HFFc6 (cell line): ENCODE data around the gene CTNNA3. TPM values are rescaled to one million over a fixed set of nuclear protein-coding genes. Genes with fewer than 3 reads are reported as not detected.

Experiments
- DNase-seq: peaks from one replicate; pipeline ENCODE4 v3.0.0-alpha.2; 2018
- H3K27ac Mint-ChIP-seq: 2 replicates; pipeline ENCODE4 v1.8.0; 2020; ENCODE audit warnings: mild to moderate bottlenecking, mixed read lengths
- H3K27me3 Mint-ChIP-seq: 2 replicates; pipeline ENCODE4 v1.8.0; 2021; ENCODE audit warnings: mild to moderate bottlenecking, moderate library complexity, mixed read lengths; ENCODE audit not compliant: insufficient read depth
- H3K36me3 Mint-ChIP-seq: 2 replicates; pipeline ENCODE4 v1.8.0; 2021; ENCODE audit warnings: low read depth, mixed read lengths
- H3K4me1 Mint-ChIP-seq: 2 replicates; pipeline ENCODE4 v1.8.0; 2020; ENCODE audit warnings: low read depth, mixed read lengths
- H3K4me3 Mint-ChIP-seq: 2 replicates; pipeline ENCODE4 v1.8.0; 2020; ENCODE audit warnings: mild to moderate bottlenecking, moderate library complexity, mixed read lengths
- H3K9me3 Mint-ChIP-seq: 2 replicates; pipeline ENCODE4 v1.8.0; 2020; ENCODE audit warnings: mild to moderate bottlenecking, mixed read lengths
- total RNA-seq, 6 experiments: library from RNA; stranded (reverse); fragmentation: NEBNext Ultra II Directional; extraction: Animal tissue kit (Norgen Biotek cat#: 25700); gene quantifications; 2 replicates in 1 of 6; 3 replicates in 5 of 6; pipeline ENCODE4 v1.2.3, GENCODE V29; 2021
- TF ChIP-seq, protein P1 (sequence below): fragments of 200-600 bp; sonication (generic); IDR thresholded peaks from 2 replicates; pipeline ENCODE4 v1.5.0; 2021; ENCODE audit warnings: antibody characterized with exemption, mild to moderate bottlenecking

The CTNNA3 gene
- total RNA-seq, 6 experiments from 2014 or later, result not detected

DNA sequence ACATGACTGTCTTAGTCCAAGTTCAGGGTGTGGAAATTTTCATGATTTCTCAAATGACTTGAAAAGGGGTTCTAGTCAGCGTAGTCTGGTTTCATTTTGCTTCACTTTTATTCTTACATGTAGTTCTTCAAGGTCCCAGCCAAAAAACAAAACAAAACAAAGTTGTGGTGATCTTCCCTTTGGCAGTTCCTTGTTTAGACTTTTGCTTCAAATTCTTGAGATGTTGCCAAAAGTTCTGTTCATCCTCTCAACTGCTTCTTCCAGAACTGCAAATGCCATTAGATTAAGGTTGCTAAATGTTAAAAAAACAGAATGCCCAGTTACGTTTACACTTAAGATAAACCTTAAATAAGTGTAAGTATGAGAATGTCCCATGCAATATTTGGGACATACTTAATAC, 1140.9 kb downstream of the CTNNA3 start:
- peaks cover 1% of the 10 kb centered on the region; the same call in 1 of the 2 replicates for H3K27me3 Mint-ChIP-seq
- DNase-seq, result no peak
- H3K36me3 Mint-ChIP-seq, result no peaks in the 10 kb centered on the region
- no peak overlapping the region for H3K27ac Mint-ChIP-seq
- no peak overlapping the region for H3K4me3 Mint-ChIP-seq
- H3K9me3 Mint-ChIP-seq, result peaks cover 6% of the 10 kb centered on the region
- TF ChIP-seq, protein P1, sequence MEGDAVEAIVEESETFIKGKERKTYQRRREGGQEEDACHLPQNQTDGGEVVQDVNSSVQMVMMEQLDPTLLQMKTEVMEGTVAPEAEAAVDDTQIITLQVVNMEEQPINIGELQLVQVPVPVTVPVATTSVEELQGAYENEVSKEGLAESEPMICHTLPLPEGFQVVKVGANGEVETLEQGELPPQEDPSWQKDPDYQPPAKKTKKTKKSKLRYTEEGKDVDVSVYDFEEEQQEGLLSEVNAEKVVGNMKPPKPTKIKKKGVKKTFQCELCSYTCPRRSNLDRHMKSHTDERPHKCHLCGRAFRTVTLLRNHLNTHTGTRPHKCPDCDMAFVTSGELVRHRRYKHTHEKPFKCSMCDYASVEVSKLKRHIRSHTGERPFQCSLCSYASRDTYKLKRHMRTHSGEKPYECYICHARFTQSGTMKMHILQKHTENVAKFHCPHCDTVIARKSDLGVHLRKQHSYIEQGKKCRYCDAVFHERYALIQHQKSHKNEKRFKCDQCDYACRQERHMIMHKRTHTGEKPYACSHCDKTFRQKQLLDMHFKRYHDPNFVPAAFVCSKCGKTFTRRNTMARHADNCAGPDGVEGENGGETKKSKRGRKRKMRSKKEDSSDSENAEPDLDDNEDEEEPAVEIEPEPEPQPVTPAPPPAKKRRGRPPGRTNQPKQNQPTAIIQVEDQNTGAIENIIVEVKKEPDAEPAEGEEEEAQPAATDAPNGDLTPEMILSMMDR, result no peak
- H3K4me1 Mint-ChIP-seq, result no peaks in the 10 kb centered on the region

DNA sequence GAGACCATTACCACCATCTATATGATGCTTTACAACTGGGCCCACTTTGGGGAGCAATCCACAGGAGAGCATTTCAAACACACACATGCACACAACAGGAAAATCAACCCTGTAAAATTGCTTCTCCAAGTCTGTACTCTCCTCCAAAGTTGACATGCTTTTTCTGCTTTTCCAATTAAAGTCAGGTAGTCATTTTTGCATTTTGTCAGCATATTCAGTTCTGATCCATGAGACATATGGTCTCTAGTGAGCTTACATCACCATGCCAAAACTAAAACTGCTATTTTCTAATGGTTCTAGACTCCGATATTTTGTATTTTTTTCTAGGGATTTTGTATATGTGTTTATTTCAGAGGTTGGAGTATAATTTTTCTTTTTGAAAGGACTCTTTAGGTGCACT, 1143.7 kb downstream of the CTNNA3 start:
- TF ChIP-seq, protein P1, result no peak
- H3K4me3 Mint-ChIP-seq, result no peak overlapping the region
- H3K9me3 Mint-ChIP-seq, result no peaks in the 10 kb centered on the region; the same call in none of the 2 replicates
- H3K27me3 Mint-ChIP-seq, result peaks cover 1% of the 10 kb centered on the region; the same call in 1 of the 2 replicates
- DNase-seq, result no peak
- H3K27ac Mint-ChIP-seq, result no peak overlapping the region
- no peaks in the 10 kb centered on the region for H3K36me3 Mint-ChIP-seq
- H3K4me1 Mint-ChIP-seq, result no peaks in the 10 kb centered on the region

DNA sequence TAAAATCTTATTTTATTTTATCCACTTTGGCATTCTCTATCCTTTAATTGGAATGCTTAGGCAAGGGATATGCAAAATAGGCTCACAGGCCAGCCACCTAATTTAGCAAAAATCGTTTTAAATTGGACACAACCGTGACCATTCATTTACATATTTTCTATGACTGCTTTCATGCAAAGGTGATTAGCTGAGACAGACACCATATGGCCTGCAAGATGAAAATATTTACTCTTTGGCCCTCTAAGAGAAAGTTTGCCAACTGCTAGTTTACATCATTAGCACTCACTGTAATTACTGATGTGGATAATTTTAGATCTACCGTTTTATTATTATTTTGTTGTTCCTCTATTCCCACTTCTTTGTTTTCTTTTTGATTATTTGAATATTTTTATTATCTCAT, 1145.6 kb downstream of the CTNNA3 start:
- no peak overlapping the region for H3K4me3 Mint-ChIP-seq
- H3K27ac Mint-ChIP-seq, result no peak overlapping the region
- H3K4me1 Mint-ChIP-seq, result no peaks in the 10 kb centered on the region
- no peaks in the 10 kb centered on the region; the same call in none of the 2 replicates for H3K9me3 Mint-ChIP-seq
- H3K36me3 Mint-ChIP-seq, result no peaks in the 10 kb centered on the region
- TF ChIP-seq, protein P1, result no peak
- DNase-seq, result no peak
- H3K27me3 Mint-ChIP-seq, result peaks cover 1% of the 10 kb centered on the region; the same call in 1 of the 2 replicates

DNA sequence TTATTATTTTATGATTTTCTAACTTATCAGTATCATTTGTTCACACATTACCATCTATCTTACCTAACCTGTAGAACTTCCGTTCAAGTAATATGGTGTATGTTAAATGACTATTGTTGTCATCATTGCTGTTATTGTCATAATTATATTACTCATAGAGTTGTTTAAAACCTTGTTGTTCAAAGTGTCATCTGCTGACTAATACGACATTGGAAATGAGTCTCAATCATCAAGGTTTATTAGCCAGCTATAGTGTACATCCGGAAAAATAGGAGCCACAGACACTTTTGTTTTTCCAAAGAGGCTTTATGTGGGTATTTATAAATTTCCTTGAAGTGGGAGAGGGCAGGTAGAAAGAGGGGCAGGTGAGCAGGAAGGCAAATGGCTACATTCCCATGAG, 1157.1 kb downstream of the CTNNA3 start:
- Mint-ChIP-seq H3K36me3 (no peaks in the 10 kb centered on the region), H3K4me3 (no peak overlapping the region), H3K27me3 (no peaks in the 10 kb centered on the region), H3K27ac (no peak overlapping the region), H3K9me3 (peaks cover 9% of the 10 kb centered on the region), H3K4me1 (no peaks in the 10 kb centered on the region)
- DNase-seq, result no peak
- TF ChIP-seq, protein P1, result no peak

DNA sequence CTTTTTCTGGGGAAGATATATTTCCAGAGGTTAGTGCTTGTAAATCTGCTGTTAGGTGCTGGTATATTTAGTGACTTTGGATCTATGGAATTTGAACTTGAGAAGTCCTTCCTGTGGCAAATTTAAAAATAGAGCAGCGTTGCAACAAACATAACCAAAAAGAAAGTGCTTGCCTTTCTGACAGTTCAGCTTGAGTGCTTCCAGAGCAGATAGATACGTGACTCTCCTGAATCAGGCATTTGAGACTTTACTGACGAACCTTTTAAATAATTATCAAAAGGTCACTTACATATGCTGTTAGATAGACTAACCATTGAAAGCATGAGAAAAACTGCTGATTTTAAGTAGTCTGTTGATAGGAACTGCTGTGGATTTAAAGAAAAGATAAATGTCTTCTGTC, 1157.6 kb downstream of the CTNNA3 start:
- Mint-ChIP-seq H3K4me1 (no peaks in the 10 kb centered on the region), H3K27ac (no peak overlapping the region), H3K9me3 (peaks cover 9% of the 10 kb centered on the region), H3K36me3 (no peaks in the 10 kb centered on the region), H3K4me3 (no peak overlapping the region), H3K27me3 (no peaks in the 10 kb centered on the region)
- TF ChIP-seq, protein P1, result no peak
- DNase-seq, result no peak

DNA sequence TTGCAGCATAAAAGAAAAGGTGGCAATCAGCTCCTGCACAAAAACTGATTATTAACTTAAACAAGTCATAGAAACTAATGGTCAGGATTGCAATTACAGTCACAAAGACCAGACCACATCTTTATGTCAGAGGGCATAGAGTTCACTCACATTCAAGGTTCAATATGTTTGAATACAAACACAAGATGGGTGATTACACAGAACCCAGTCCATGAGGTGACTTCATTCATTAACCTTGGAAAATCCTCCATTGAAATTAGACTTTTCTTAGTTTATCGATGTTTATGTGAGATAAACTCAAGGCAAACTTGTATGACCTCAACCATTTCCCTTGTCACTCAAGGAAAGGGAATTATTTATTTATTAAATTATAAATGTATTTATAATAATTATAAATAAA, 1158.8 kb downstream of the CTNNA3 start:
- Mint-ChIP-seq H3K4me3 (no peak overlapping the region), H3K27me3 (no peaks in the 10 kb centered on the region), H3K27ac (no peak overlapping the region), H3K9me3 (peaks cover 13% of the 10 kb centered on the region), H3K36me3 (no peaks in the 10 kb centered on the region), H3K4me1 (no peaks in the 10 kb centered on the region)
- TF ChIP-seq, protein P1, result no peak
- DNase-seq, result no peak
